ENCODE results near the gene PDE4D.

The PDE4D gene

DNA sequence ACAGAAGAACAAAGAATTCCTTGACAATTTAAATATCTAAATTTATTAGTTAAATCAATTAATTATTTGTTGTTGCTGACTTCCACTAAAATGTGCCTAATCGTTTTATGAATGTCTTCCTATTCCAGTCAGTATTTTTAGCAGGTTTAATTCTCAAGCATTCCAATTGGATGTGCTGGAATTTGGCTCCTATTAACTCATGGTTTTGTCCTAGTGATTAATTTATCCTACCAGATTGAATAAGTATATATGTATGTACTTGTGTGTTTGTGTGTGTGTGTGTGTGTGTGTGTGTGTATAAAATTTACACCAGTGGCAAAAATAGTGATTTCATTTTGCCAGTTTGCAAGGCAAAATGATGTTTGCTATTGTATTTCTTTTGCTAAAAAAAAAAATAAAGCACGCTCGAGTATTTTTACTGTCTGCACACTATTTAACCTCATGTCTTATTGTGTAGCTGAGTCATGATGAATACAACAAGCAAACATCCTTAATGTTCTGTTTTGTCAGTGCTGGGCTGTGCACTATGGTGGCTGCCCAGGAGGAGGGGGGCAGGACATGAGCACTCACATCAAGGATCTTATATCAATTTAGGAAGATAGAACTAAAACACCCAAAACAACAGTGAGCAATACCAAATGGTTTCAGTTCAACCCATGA lies 375.5 kb downstream of the PDE4D start:
- Histone ChIP-seq H3K4me1 (ENCODE audit: control insufficient read depth in 1 of 2, insufficient read depth in 2 of 2, low read length in 2 of 2) (no peaks in the 10 kb centered on the region), H3K4me3 (ENCODE audit: low read depth in 1 of 2, low read length in 2 of 2) (no peak overlapping the region), H3K36me3 (ENCODE audit: control insufficient read depth in 1 of 2, insufficient read depth in 2 of 2, low read length in 2 of 2) (no peaks in the 10 kb centered on the region), H3K27ac (ENCODE audit: low read length) (no peak overlapping the region), H3K27me3 (ENCODE audit: low read depth, low read length) (no peaks in the 10 kb centered on the region), H3K9me3 (ENCODE audit: control insufficient read depth in 1 of 2, low read length in 2 of 2) (no peaks in the 10 kb centered on the region)

GRCh38 chr5:59516161-59516560 lies 377.4 kb downstream of the PDE4D start:
- Histone ChIP-seq H3K36me3 (ENCODE audit: control insufficient read depth in 1 of 2, insufficient read depth in 2 of 2, low read length in 2 of 2) (no peaks in the 10 kb centered on the region), H3K4me1 (ENCODE audit: control insufficient read depth in 1 of 2, insufficient read depth in 2 of 2, low read length in 2 of 2) (no peaks in the 10 kb centered on the region), H3K27me3 (ENCODE audit: low read depth, low read length) (no peaks in the 10 kb centered on the region), H3K9me3 (ENCODE audit: control insufficient read depth in 1 of 2, low read length in 2 of 2) (no peaks in the 10 kb centered on the region), H3K27ac (ENCODE audit: low read length) (no peak overlapping the region), H3K4me3 (ENCODE audit: low read depth in 1 of 2, low read length in 2 of 2) (no peak overlapping the region)

GRCh38 chr5:59506285-59506877 lies 387.1 kb downstream of the PDE4D start:
- Histone ChIP-seq H3K27ac (ENCODE audit: low read length) (no peak overlapping the region), H3K4me1 (ENCODE audit: control insufficient read depth in 1 of 2, insufficient read depth in 2 of 2, low read length in 2 of 2) (peaks cover 0 to 3% of the 10 kb centered on the region in 2 donors), H3K4me3 (ENCODE audit: low read depth in 1 of 2, low read length in 2 of 2) (no peak overlapping the region), H3K9me3 (ENCODE audit: control insufficient read depth in 1 of 2, low read length in 2 of 2) (no peaks in the 10 kb centered on the region), H3K36me3 (ENCODE audit: control insufficient read depth in 1 of 2, insufficient read depth in 2 of 2, low read length in 2 of 2) (no peaks in the 10 kb centered on the region), H3K27me3 (ENCODE audit: low read depth, low read length) (no peaks in the 10 kb centered on the region)

DNA sequence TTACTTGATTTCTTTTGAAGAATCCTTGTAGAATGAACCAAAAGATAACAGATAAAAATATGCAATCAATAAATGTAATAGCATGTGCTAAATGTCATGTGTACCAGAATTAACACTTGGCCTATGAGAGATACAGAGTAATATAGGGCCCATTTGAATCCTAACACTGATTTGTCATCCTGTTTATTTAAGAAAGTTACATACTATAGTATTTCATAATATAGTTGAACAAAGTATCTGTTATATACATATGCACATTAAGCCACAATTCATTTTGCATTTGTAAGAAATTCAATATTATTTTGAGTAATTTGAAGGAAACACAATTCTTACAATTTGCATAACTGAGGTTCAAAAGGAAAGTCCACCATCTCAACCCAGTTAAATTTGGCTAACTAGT lies 389.5 kb downstream of the PDE4D start:
- Histone ChIP-seq H3K27ac (ENCODE audit: low read length) (no peak overlapping the region), H3K4me1 (ENCODE audit: control insufficient read depth in 1 of 2, insufficient read depth in 2 of 2, low read length in 2 of 2) (peaks cover 0 to 6% of the 10 kb centered on the region in 2 donors), H3K4me3 (ENCODE audit: low read depth in 1 of 2, low read length in 2 of 2) (no peak overlapping the region), H3K27me3 (ENCODE audit: low read depth, low read length) (no peaks in the 10 kb centered on the region), H3K36me3 (ENCODE audit: control insufficient read depth in 1 of 2, insufficient read depth in 2 of 2, low read length in 2 of 2) (no peaks in the 10 kb centered on the region), H3K9me3 (ENCODE audit: control insufficient read depth in 1 of 2, low read length in 2 of 2) (no peaks in the 10 kb centered on the region)

- H3K36me3 ChIP-seq (ENCODE audit: control insufficient read depth in 1 of 2, insufficient read depth in 2 of 2, low read length in 2 of 2): no peaks in the 10 kb centered on the region
- no peaks in the 10 kb centered on the region for H3K27me3 ChIP-seq (ENCODE audit: low read depth, low read length)
- H3K4me1 ChIP-seq (ENCODE audit: control insufficient read depth in 1 of 2, insufficient read depth in 2 of 2, low read length in 2 of 2): peaks cover 0 to 6% of the 10 kb centered on the region in 2 donors
- no peak overlapping the region for H3K27ac ChIP-seq (ENCODE audit: low read length)
- H3K9me3 ChIP-seq (ENCODE audit: control insufficient read depth in 1 of 2, low read length in 2 of 2): no peaks in the 10 kb centered on the region
- no peak overlapping the region for H3K4me3 ChIP-seq (ENCODE audit: low read depth in 1 of 2, low read length in 2 of 2)
These were observed 390.3 kb downstream of the PDE4D start for GRCh38 chr5:59503220-59503619.

GRCh38 chr5:59501316-59501715 lies 392.2 kb downstream of the PDE4D start:
- no peak overlapping the region for H3K4me3 ChIP-seq (ENCODE audit: low read depth in 1 of 2, low read length in 2 of 2)
- H3K27me3 ChIP-seq (ENCODE audit: low read depth, low read length): no peaks in the 10 kb centered on the region
- H3K36me3 ChIP-seq (ENCODE audit: control insufficient read depth in 1 of 2, insufficient read depth in 2 of 2, low read length in 2 of 2): no peaks in the 10 kb centered on the region

GRCh38 chr5:59500014-59500413 lies 393.5 kb downstream of the PDE4D start:
- Histone ChIP-seq H3K27me3 (ENCODE audit: low read depth, low read length) (no peaks in the 10 kb centered on the region), H3K27ac (ENCODE audit: low read length) (no peak overlapping the region), H3K4me1 (ENCODE audit: control insufficient read depth in 1 of 2, insufficient read depth in 2 of 2, low read length in 2 of 2) (peaks cover 0 to 6% of the 10 kb centered on the region in 2 donors), H3K4me3 (ENCODE audit: low read depth in 1 of 2, low read length in 2 of 2) (no peak overlapping the region), H3K36me3 (ENCODE audit: control insufficient read depth in 1 of 2, insufficient read depth in 2 of 2, low read length in 2 of 2) (no peaks in the 10 kb centered on the region), H3K9me3 (ENCODE audit: control insufficient read depth in 1 of 2, low read length in 2 of 2) (no peaks in the 10 kb centered on the region)

More at GRCh38 chr5:59501316-59501715, 392.2 kb downstream of the PDE4D start:
- H3K4me1 ChIP-seq (ENCODE audit: control insufficient read depth in 1 of 2, insufficient read depth in 2 of 2, low read length in 2 of 2): peaks cover 0 to 6% of the 10 kb centered on the region in 2 donors
- no peaks in the 10 kb centered on the region for H3K9me3 ChIP-seq (ENCODE audit: control insufficient read depth in 1 of 2, low read length in 2 of 2)
- no peak overlapping the region for H3K27ac ChIP-seq (ENCODE audit: low read length)

DNA sequence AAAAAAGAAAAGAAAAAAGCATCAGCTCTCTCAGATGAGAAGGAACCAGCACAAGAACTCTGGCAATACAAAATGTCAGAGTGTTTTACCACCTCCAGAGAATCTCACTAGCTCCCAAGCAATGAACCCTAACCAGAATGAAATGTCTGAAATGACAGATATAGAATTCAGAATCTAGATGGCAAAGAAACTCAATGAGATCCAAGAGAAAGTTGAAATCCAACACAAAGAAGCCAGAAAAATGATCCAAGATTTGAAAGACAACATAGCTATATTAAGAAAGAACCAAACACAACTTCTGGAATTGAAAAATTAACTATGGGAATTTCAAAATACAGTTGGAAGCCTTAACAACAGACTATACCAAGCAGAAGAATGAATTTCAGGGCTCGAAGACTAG lies 396.3 kb downstream of the PDE4D start:
- H3K27me3 ChIP-seq (ENCODE audit: low read depth, low read length): no peaks in the 10 kb centered on the region
- no peaks in the 10 kb centered on the region for H3K9me3 ChIP-seq (ENCODE audit: control insufficient read depth in 1 of 2, low read length in 2 of 2)
- no peaks in the 10 kb centered on the region for H3K36me3 ChIP-seq (ENCODE audit: control insufficient read depth in 1 of 2, insufficient read depth in 2 of 2, low read length in 2 of 2)
- H3K4me3 ChIP-seq (ENCODE audit: low read depth in 1 of 2, low read length in 2 of 2): no peak overlapping the region
- H3K4me1 ChIP-seq (ENCODE audit: control insufficient read depth in 1 of 2, insufficient read depth in 2 of 2, low read length in 2 of 2): peaks cover 0 to 6% of the 10 kb centered on the region in 2 donors
- H3K27ac ChIP-seq (ENCODE audit: low read length): no peak overlapping the region

GRCh38 chr5:59496524-59497134 lies 396.9 kb downstream of the PDE4D start:
- Histone ChIP-seq H3K27ac (ENCODE audit: low read length) (no peak overlapping the region), H3K4me3 (ENCODE audit: low read depth in 1 of 2, low read length in 2 of 2) (no peak overlapping the region), H3K36me3 (ENCODE audit: control insufficient read depth in 1 of 2, insufficient read depth in 2 of 2, low read length in 2 of 2) (no peaks in the 10 kb centered on the region), H3K27me3 (ENCODE audit: low read depth, low read length) (no peaks in the 10 kb centered on the region), H3K9me3 (ENCODE audit: control insufficient read depth in 1 of 2, low read length in 2 of 2) (no peaks in the 10 kb centered on the region), H3K4me1 (ENCODE audit: control insufficient read depth in 1 of 2, insufficient read depth in 2 of 2, low read length in 2 of 2) (peaks cover 0 to 6% of the 10 kb centered on the region in 2 donors)

DNA sequence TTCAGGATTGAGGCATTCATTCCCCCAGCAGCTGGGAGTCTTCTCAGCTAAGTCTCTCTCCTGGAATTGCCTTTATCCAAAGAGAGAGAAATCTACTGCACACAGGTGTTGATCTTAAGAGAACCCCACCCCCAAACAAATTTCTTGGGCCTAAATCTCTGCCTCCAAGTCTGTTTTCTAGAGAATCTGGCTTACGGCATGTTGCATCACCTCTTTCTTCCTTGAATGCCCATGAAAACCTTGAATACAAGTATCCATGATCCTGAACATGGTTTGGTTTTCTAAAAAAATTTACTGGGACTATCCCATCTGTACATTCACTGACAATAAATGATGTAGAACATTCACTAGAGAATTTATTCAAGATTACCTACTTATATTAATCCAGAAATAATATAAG lies 401.6 kb downstream of the PDE4D start:
- H3K4me1 ChIP-seq (ENCODE audit: control insufficient read depth in 1 of 2, insufficient read depth in 2 of 2, low read length in 2 of 2): peaks cover 0 to 11% of the 10 kb centered on the region in 2 donors
- no peaks in the 10 kb centered on the region for H3K9me3 ChIP-seq (ENCODE audit: control insufficient read depth in 1 of 2, low read length in 2 of 2)
- no peak overlapping the region for H3K27ac ChIP-seq (ENCODE audit: low read length)
- no peaks in the 10 kb centered on the region for H3K36me3 ChIP-seq (ENCODE audit: control insufficient read depth in 1 of 2, insufficient read depth in 2 of 2, low read length in 2 of 2)
- no peak overlapping the region for H3K4me3 ChIP-seq (ENCODE audit: low read depth in 1 of 2, low read length in 2 of 2)
- H3K27me3 ChIP-seq (ENCODE audit: low read depth, low read length): no peaks in the 10 kb centered on the region

DNA sequence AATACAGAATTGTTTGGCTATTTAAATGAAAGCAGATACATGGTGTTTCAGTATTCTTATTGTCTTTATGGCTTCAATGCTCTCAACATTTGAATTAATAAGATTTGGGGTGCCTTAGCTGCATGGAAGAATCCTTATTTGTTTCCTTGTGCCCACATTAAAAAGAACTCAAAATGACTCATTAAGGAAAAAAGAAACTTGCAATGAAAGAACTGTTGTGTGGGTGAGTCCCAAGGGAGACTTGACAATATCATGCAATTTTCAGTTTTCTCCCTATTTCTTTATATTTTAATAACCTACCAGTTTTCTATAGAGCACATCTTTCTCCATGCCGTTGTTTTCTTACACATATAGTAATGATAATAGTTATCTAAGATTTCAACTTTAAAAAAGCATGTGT lies 404.0 kb downstream of the PDE4D start:
- no peak overlapping the region for H3K27ac ChIP-seq (ENCODE audit: low read length)
- H3K4me3 ChIP-seq (ENCODE audit: low read depth in 1 of 2, low read length in 2 of 2): no peak overlapping the region
- no peaks in the 10 kb centered on the region for H3K9me3 ChIP-seq (ENCODE audit: control insufficient read depth in 1 of 2, low read length in 2 of 2)
- no peaks in the 10 kb centered on the region for H3K36me3 ChIP-seq (ENCODE audit: control insufficient read depth in 1 of 2, insufficient read depth in 2 of 2, low read length in 2 of 2)
- peaks cover 0 to 11% of the 10 kb centered on the region in 2 donors for H3K4me1 ChIP-seq (ENCODE audit: control insufficient read depth in 1 of 2, insufficient read depth in 2 of 2, low read length in 2 of 2)
- no peaks in the 10 kb centered on the region for H3K27me3 ChIP-seq (ENCODE audit: low read depth, low read length)
